Measurements from ENCODE around the gene ATXN7L1.

ATXN7L1 gene

GRCh38 chr7:105768898-105769507, 107.4 kb downstream of the ATXN7L1 start:
- in situ Hi-C loops (cut with MboI; ENCODE audit: low pct_unique_long_range_greater_than_20kb, low sequenced_read_pairs), result loop anchor here (25.0 kb wide), 2 partner anchors 243 to 393 kb away; no protein-coding TSS in a partner anchor
- DNase-seq, result no peak

GRCh38 chr7:105768117-105768516, 108.3 kb downstream of the ATXN7L1 start:
- no peak for DNase-seq
- in situ Hi-C loops (cut with MboI; ENCODE audit: low pct_unique_long_range_greater_than_20kb, low sequenced_read_pairs), result loop anchor here (25.0 kb wide), 2 partner anchors 244 to 394 kb away; no protein-coding TSS in a partner anchor

GRCh38 chr7:105766421-105767073, 109.9 kb downstream of the ATXN7L1 start:
- in situ Hi-C loops (cut with MboI; ENCODE audit: low pct_unique_long_range_greater_than_20kb, low sequenced_read_pairs), result loop anchor here (25.0 kb wide), 2 partner anchors 246 to 396 kb away; no protein-coding TSS in a partner anchor

GRCh38 chr7:105765846-105766245, 110.6 kb downstream of the ATXN7L1 start:
- DNase-seq, result no peak
- in situ Hi-C loops (cut with MboI; ENCODE audit: low pct_unique_long_range_greater_than_20kb, low sequenced_read_pairs), result loop anchor here (25.0 kb wide), 2 partner anchors 246 to 396 kb away; no protein-coding TSS in a partner anchor

More at GRCh38 chr7:105766421-105767073, 109.9 kb downstream of the ATXN7L1 start:
- no peak for DNase-seq

GRCh38 chr7:105764506-105764905, 111.9 kb downstream of the ATXN7L1 start:
- no peak for DNase-seq
- in situ Hi-C loops (cut with MboI; ENCODE audit: low pct_unique_long_range_greater_than_20kb, low sequenced_read_pairs), result loop anchor here (25.0 kb wide), 2 partner anchors 248 to 398 kb away; no protein-coding TSS in a partner anchor

- in situ Hi-C loops (cut with MboI; ENCODE audit: low pct_unique_long_range_greater_than_20kb, low sequenced_read_pairs), result loop anchor here (25.0 kb wide), 2 partner anchors 252 to 402 kb away; no protein-coding TSS in a partner anchor
- DNase-seq, result no peak
These were observed 115.6 kb downstream of the ATXN7L1 start for GRCh38 chr7:105760551-105761447.

- peak; percentile 28 for DNase-seq
These were observed 116.5 kb downstream of the ATXN7L1 start for GRCh38 chr7:105759670-105760550.

GRCh38 chr7:105756367-105756766, 120.0 kb downstream of the ATXN7L1 start:
- no peak for DNase-seq
- in situ Hi-C loops (cut with MboI; ENCODE audit: low pct_unique_long_range_greater_than_20kb, low sequenced_read_pairs), result loop anchor here (25.0 kb wide), 2 partner anchors 256 to 406 kb away; no protein-coding TSS in a partner anchor

More at GRCh38 chr7:105759670-105760550, 116.5 kb downstream of the ATXN7L1 start:
- in situ Hi-C loops (cut with MboI; ENCODE audit: low pct_unique_long_range_greater_than_20kb, low sequenced_read_pairs), result loop anchor here (25.0 kb wide), 2 partner anchors 252 to 402 kb away; no protein-coding TSS in a partner anchor

- in situ Hi-C loops (cut with MboI; ENCODE audit: low pct_unique_long_range_greater_than_20kb, low sequenced_read_pairs), result loop anchor here (25.0 kb wide), 2 partner anchors 260 to 410 kb away; no protein-coding TSS in a partner anchor
- DNase-seq, result no peak
These were observed 123.6 kb downstream of the ATXN7L1 start for GRCh38 chr7:105752671-105753275.

GRCh38 chr7:105751054-105751453, 125.3 kb downstream of the ATXN7L1 start:
- in situ Hi-C loops (cut with MboI; ENCODE audit: low pct_unique_long_range_greater_than_20kb, low sequenced_read_pairs), result loop anchor here (25.0 kb wide), 2 partner anchors 261 to 411 kb away; no protein-coding TSS in a partner anchor
- DNase-seq, result no peak

GRCh38 chr7:105748701-105749100, 127.7 kb downstream of the ATXN7L1 start:
- no peak for DNase-seq
- in situ Hi-C loops (cut with MboI; ENCODE audit: low pct_unique_long_range_greater_than_20kb, low sequenced_read_pairs), result no loop called here

GRCh38 chr7:105745681-105746330, 130.6 kb downstream of the ATXN7L1 start:
- DNase-seq, result no peak
- in situ Hi-C loops (cut with MboI; ENCODE audit: low pct_unique_long_range_greater_than_20kb, low sequenced_read_pairs), result no loop called here

- no peak for DNase-seq
- in situ Hi-C loops (cut with MboI; ENCODE audit: low pct_unique_long_range_greater_than_20kb, low sequenced_read_pairs), result no loop called here
These were observed 132.1 kb downstream of the ATXN7L1 start for GRCh38 chr7:105744258-105744657.

GRCh38 chr7:105743351-105744090, 132.9 kb downstream of the ATXN7L1 start:
- in situ Hi-C loops (cut with MboI; ENCODE audit: low pct_unique_long_range_greater_than_20kb, low sequenced_read_pairs), result no loop called here
- DNase-seq, result peak; percentile 51

- in situ Hi-C loops (cut with MboI; ENCODE audit: low pct_unique_long_range_greater_than_20kb, low sequenced_read_pairs), result no loop called here
- DNase-seq, result peak; percentile 39
These were observed 133.6 kb downstream of the ATXN7L1 start for GRCh38 chr7:105742787-105743186.

GRCh38 chr7:105741982-105742381, 134.4 kb downstream of the ATXN7L1 start:
- in situ Hi-C loops (cut with MboI; ENCODE audit: low pct_unique_long_range_greater_than_20kb, low sequenced_read_pairs), result no loop called here

GRCh38 chr7:105738133-105738532, 138.3 kb downstream of the ATXN7L1 start:
- in situ Hi-C loops (cut with MboI; ENCODE audit: low pct_unique_long_range_greater_than_20kb, low sequenced_read_pairs), result no loop called here

More at GRCh38 chr7:105741982-105742381, 134.4 kb downstream of the ATXN7L1 start:
- DNase-seq, result no peak

More at GRCh38 chr7:105738133-105738532, 138.3 kb downstream of the ATXN7L1 start:
- DNase-seq, result no peak
